Naive thymus-derived CD8-positive, alpha-beta T cell (primary cell): ENCODE data around the gene ARID1B. TPM values are rescaled to one million over a fixed set of nuclear protein-coding genes. Genes with fewer than 3 reads are reported as not detected.

ENCODE experiments used
- ATAC-seq, 2 donors: fragments of 150-1000 bp; cut with Tn5 transposase in 1 of 2; sonication (Bioruptor Pico), chemical (Tn5 transposase) in 1 of 2; 1 replicate in 1 of 2; 2 replicates in 1 of 2; pipeline ENCODE4 v1.10.0; 2021; ENCODE audit warnings: mild to moderate bottlenecking in 2 of 2, moderate library complexity in 2 of 2
- POLR2A ChIA-PET: fragments of 350-600 bp; sonication (Branson Sonifier 250); formaldehyde crosslinking; loops from one replicate; lab custom pipeline; 2021; ENCODE audit warnings: antibody characterized with exemption; lab: Charles Lee
- DNase-seq, 10 donors: peaks; one replicate each; pipeline versions ENCODE4 v3.0.0 to v3.0.0-alpha.2; 2020 to 2022
- H3K27ac Mint-ChIP-seq, 10 donors: one replicate each; pipeline ENCODE4 v1.8.0; 2020 to 2022; ENCODE audit warnings: mild to moderate bottlenecking in 10 of 10, mixed read lengths in 10 of 10, moderate library complexity in 4 of 10, inconsistent platforms in 1 of 10
- H3K27me3 Mint-ChIP-seq, 5 donors: one replicate each; pipeline ENCODE4 v1.8.0; 2021 to 2022; ENCODE audit warnings: mixed read lengths in 5 of 5
- H3K36me3 Mint-ChIP-seq, 3 donors: one replicate each; pipeline ENCODE4 v1.8.0; 2020 to 2022; ENCODE audit warnings: mixed read lengths in 3 of 3, mild to moderate bottlenecking in 2 of 3, inconsistent platforms in 1 of 3
- H3K4me1 Mint-ChIP-seq, 4 donors: one replicate each; pipeline ENCODE4 v1.8.0; 2021 to 2022; ENCODE audit warnings: mixed read lengths in 4 of 4
- H3K4me3 Mint-ChIP-seq, 10 donors: one replicate each; pipeline ENCODE4 v1.8.0; 2020 to 2022; ENCODE audit warnings: mild to moderate bottlenecking in 10 of 10, mixed read lengths in 10 of 10, moderate library complexity in 6 of 10, inconsistent platforms in 1 of 10
- H3K9me3 Mint-ChIP-seq, 9 donors: one replicate each; pipeline ENCODE4 v1.8.0; 2020 to 2022; ENCODE audit warnings: mixed read lengths in 9 of 9, mild to moderate bottlenecking in 3 of 9, inconsistent platforms in 1 of 9, moderate library complexity in 1 of 9
- polyA plus RNA-seq, 3 donors: library from polyadenylated mRNA; unstranded; fragments of 300-500 nt; fragmentation: Illumina TruSeq; gene quantifications; one replicate each; pipeline ENCODE4 v1.2.3, GENCODE V29; 2021
- total RNA-seq, 8 experiments: library from RNA in 2 of 8; stranded (reverse) in 2 of 8; gene quantifications; one replicate each; pipeline ENCODE4 v1.2.3 and lab custom pipeline; 2021 to 2026

ARID1B gene
- total and polyA plus RNA-seq, 5 experiments from 2014 or later: 9.0 to 122 (median 18.6) TPM

DNA sequence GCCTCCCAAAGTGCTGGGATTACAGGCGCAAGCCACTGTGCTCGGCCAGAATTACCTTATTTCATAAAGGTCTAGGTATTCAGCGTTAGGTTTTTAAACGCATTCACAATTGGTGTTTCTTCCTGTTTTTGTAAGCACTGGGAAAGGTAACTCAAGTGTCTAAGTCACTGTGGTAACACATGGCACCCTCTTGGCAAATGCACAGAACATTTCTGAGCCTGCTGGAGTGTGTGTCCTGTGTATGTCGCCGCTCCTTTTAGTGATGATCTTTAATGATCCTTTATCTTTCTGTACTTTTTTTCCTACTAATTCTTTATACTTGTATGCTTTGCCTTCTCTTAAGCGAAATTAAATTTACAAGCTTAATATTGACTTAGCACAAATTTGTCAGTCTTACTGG, 263.0 kb downstream of the ARID1B start:
- Mint-ChIP-seq H3K9me3 (no peaks in the 10 kb centered on the region), H3K27me3 (no peaks in the 10 kb centered on the region), H3K36me3 (peaks cover 0 to 14% (median 0%) of the 10 kb centered on the region in 3 donors), H3K4me3 (no peak overlapping the region), H3K27ac (no peak overlapping the region), H3K4me1 (peaks cover 5 to 20% (median 12%) of the 10 kb centered on the region in 4 donors)
- DNase-seq (no peak), ATAC-seq (no peak)
- POLR2A ChIA-PET: interaction anchor here (1.3 kb wide), 1 partner anchor 15 kb away, joined by 3 read pairs; no protein-coding TSS in a partner anchor

- no peak overlapping the region for H3K27ac Mint-ChIP-seq
- DNase-seq (no peak), ATAC-seq (no peak)
- H3K4me1 Mint-ChIP-seq: peaks cover 12 to 21% (median 19%) of the 10 kb centered on the region in 4 donors
- H3K9me3 Mint-ChIP-seq: no peaks in the 10 kb centered on the region
- peaks cover 0 to 10% (median 2%) of the 10 kb centered on the region in 3 donors for H3K36me3 Mint-ChIP-seq
- POLR2A ChIA-PET: no interaction called here
- no peak overlapping the region for H3K4me3 Mint-ChIP-seq
- no peaks in the 10 kb centered on the region for H3K27me3 Mint-ChIP-seq
Measured at GRCh38 chr6:157045831-157046454, 268.8 kb downstream of the ARID1B start.

GRCh38 chr6:157046776-157047175, 269.6 kb downstream of the ARID1B start:
- H3K4me3 Mint-ChIP-seq: no peak overlapping the region
- no peak overlapping the region for H3K27ac Mint-ChIP-seq
- no peaks in the 10 kb centered on the region for H3K9me3 Mint-ChIP-seq
- peaks cover 0 to 7% (median 2%) of the 10 kb centered on the region in 3 donors for H3K36me3 Mint-ChIP-seq
- ATAC-seq: no peak
- POLR2A ChIA-PET: no interaction called here
- H3K27me3 Mint-ChIP-seq: no peaks in the 10 kb centered on the region
- H3K4me1 Mint-ChIP-seq: peaks cover 12 to 22% (median 20%) of the 10 kb centered on the region in 4 donors
- DNase-seq: no peak

DNA sequence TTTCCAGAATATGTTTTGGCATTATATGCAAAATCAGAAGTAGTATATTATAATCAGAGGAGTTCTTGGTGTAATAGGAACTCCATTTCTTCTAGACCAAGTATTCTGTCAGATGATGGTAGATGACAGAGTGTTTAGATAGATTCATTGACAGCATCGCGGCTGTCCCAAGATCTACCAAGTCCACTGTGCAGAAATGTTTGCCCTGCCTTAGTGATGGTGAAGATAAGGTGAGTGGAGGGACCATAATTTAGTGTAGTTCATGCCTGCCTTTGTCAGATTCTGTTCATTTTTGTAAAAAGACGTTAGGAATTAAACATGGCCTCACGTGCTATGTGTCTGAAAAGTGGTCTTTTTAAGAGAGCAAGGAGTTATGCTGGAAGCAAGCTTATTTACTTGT, 270.1 kb downstream of the ARID1B start:
- ATAC-seq (no peak), DNase-seq (no peak)
- H3K27me3 Mint-ChIP-seq: no peaks in the 10 kb centered on the region
- H3K4me1 Mint-ChIP-seq: peaks cover 10 to 20% (median 18%) of the 10 kb centered on the region in 4 donors
- no peak overlapping the region for H3K27ac Mint-ChIP-seq
- H3K9me3 Mint-ChIP-seq: no peaks in the 10 kb centered on the region
- H3K4me3 Mint-ChIP-seq: no peak overlapping the region
- POLR2A ChIA-PET: no interaction called here
- peaks cover 0 to 7% (median 2%) of the 10 kb centered on the region in 3 donors for H3K36me3 Mint-ChIP-seq

DNA sequence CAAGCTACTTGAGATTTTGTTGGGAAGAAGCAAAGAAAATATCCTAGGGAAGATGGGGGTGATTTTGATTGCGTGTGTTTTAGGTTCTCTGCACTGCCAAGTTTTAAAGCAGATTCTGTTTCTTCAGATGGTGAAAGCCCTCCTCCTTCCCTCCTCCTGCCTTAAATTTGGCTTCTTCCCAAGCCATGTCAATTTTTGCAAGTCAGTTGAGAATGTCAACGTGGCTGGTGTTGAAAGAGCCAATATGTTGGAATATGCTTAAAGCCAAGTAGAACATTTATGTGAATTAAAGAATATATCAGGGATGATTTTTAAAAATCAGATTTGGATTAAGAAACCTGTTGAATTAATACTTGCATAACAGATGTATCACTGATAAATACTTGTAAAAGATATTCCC, 270.8 kb downstream of the ARID1B start:
- Mint-ChIP-seq H3K36me3 (peaks cover 0 to 7% (median 2%) of the 10 kb centered on the region in 3 donors), H3K4me1 (peaks cover 10 to 25% (median 19%) of the 10 kb centered on the region in 4 donors), H3K27ac (peak overlapping the region in 1 of 10 donors; percentile 52), H3K4me3 (no peak overlapping the region), H3K9me3 (no peaks in the 10 kb centered on the region), H3K27me3 (no peaks in the 10 kb centered on the region)
- POLR2A ChIA-PET: no interaction called here
- DNase-seq: no peak
- no peak for ATAC-seq

GRCh38 chr6:157049133-157049532, 272.0 kb downstream of the ARID1B start:
- Mint-ChIP-seq H3K27me3 (no peaks in the 10 kb centered on the region), H3K9me3 (no peaks in the 10 kb centered on the region), H3K4me1 (peaks cover 7 to 30% (median 19%) of the 10 kb centered on the region in 4 donors), H3K36me3 (peaks cover 0 to 3% (median 2%) of the 10 kb centered on the region in 3 donors), H3K4me3 (no peak overlapping the region), H3K27ac (peak overlapping the region in 2 of 10 donors; percentile 44 to 56)
- POLR2A ChIA-PET: interaction anchor here (0.7 kb wide), 1 partner anchor 269 kb away, joined by 3 read pairs; no protein-coding TSS in a partner anchor
- DNase-seq (no peak), ATAC-seq (no peak)

DNA sequence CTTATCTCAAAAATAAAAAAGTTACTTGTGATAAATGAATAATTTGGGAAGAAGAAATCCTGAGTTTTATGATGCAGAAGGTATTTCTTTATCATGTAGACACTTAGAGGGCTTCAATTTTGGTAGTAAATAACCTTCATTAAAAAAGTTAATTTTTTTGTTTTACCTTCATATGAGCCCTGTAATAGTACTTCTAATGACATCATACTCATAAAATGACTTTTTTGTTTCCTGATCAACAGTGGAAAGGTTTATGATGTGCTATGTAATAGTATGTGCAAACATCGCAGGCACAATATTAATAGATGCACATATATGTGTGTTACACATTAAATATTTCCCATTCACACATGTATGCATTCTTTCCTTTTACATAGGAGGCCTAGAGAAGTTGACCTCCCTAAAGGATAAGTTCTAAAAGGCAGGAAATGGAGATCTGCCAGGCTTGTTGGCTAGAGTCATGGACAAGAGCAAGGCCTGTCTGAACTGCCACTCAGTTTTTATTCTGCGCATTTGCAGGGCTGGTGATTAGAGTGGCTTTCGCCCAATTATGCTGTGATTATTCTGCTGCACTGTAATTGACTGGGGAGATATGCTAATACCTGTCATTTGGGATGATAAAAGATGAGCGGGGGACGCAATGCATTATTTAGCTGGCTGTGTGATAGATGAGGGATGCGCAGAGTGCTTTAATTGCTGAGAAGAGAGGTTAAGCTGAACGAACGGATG, 273.5 kb downstream of the ARID1B start:
- Mint-ChIP-seq H3K9me3 (no peaks in the 10 kb centered on the region), H3K36me3 (peaks cover 0 to 3% (median 2%) of the 10 kb centered on the region in 3 donors), H3K4me1 (peaks cover 13 to 41% (median 29%) of the 10 kb centered on the region in 4 donors), H3K27me3 (no peaks in the 10 kb centered on the region), H3K27ac (peak overlapping the region in 2 of 10 donors; percentile 3 to 5), H3K4me3 (no peak overlapping the region)
- ATAC-seq: no peak
- POLR2A ChIA-PET: no interaction called here
- no peak for DNase-seq

GRCh38 chr6:157054531-157054979, 277.4 kb downstream of the ARID1B start:
- ATAC-seq (peak; percentile 96 to 98), DNase-seq (peak in 8 of 10 donors; percentile 9 to 84 (median 62))
- Mint-ChIP-seq H3K36me3 (peaks cover 0 to 2% (median 0%) of the 10 kb centered on the region in 3 donors), H3K9me3 (no peaks in the 10 kb centered on the region), H3K4me1 (peaks cover 24 to 54% (median 42%) of the 10 kb centered on the region in 4 donors), H3K27ac (peak overlapping the region; percentile 51 to 92 (median 90)), H3K4me3 (peak overlapping the region in 9 of 10 donors; percentile 4 to 70 (median 43)), H3K27me3 (no peaks in the 10 kb centered on the region)
- POLR2A ChIA-PET: interaction anchor here (1.0 to 2.7 kb wide), 2 partner anchors 14 to 33 kb away, joined by 3 to 10 read pairs; no protein-coding TSS in a partner anchor

DNA sequence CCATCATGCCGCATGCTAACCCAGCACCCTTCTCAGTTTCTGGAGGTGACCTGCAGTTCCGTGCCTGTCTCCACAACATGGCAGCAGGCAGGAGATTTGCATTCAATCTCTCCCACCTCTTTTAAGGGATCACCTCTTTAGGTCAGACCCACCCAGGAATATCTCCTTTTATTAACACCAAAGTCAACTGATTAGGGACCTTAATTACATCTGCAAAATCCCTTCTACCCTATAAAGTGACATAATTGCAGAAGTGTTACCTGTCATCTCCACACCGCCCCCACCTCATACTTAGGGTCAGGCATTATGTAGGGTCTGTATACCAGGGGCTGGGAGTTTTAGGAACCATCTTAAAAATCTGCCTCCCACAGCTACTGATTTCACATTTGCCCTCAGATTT, 278.7 kb downstream of the ARID1B start:
- no peaks in the 10 kb centered on the region for H3K27me3 Mint-ChIP-seq
- no peak for DNase-seq
- ATAC-seq: no peak
- POLR2A ChIA-PET: interaction anchor here (2.7 kb wide), 1 partner anchor 34 kb away, joined by 10 read pairs; no protein-coding TSS in a partner anchor
- H3K4me3 Mint-ChIP-seq: peak overlapping the region in 6 of 10 donors; percentile 36 to 52 (median 46)
- H3K4me1 Mint-ChIP-seq: peaks cover 24 to 55% (median 44%) of the 10 kb centered on the region in 4 donors
- no peaks in the 10 kb centered on the region for H3K36me3 Mint-ChIP-seq
- no peaks in the 10 kb centered on the region for H3K9me3 Mint-ChIP-seq
- peak overlapping the region in 9 of 10 donors; percentile 12 to 92 (median 65) for H3K27ac Mint-ChIP-seq

DNA sequence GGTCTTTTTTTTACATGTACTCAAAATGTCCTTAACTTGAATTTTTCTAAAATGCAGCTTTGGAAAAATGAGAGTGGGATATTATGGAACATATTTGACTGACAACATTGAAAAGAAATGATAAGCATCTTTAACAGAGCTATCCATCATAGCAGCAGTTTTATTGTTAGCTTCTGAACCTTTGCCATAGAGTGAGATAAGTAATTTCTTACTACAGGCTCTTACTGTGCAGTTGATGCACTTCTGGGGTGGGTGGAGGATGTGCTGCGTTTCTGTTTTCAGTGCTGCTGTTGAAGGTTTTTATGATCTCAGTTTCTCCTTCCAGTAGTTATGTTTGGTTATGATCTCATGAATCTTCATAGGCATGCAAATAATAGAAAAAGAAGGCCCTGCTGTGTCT, 279.1 kb downstream of the ARID1B start:
- peaks cover 21 to 53% (median 41%) of the 10 kb centered on the region in 4 donors for H3K4me1 Mint-ChIP-seq
- peak overlapping the region in 5 of 10 donors; percentile 4 to 52 (median 45) for H3K4me3 Mint-ChIP-seq
- POLR2A ChIA-PET: interaction anchor here (2.7 kb wide), 1 partner anchor 35 kb away, joined by 10 read pairs; no protein-coding TSS in a partner anchor
- no peaks in the 10 kb centered on the region for H3K27me3 Mint-ChIP-seq
- no peaks in the 10 kb centered on the region for H3K36me3 Mint-ChIP-seq
- DNase-seq (no peak), ATAC-seq (no peak)
- peak overlapping the region in 9 of 10 donors; percentile 12 to 92 (median 51) for H3K27ac Mint-ChIP-seq
- no peaks in the 10 kb centered on the region for H3K9me3 Mint-ChIP-seq

GRCh38 chr6:157058574-157058973, 281.4 kb downstream of the ARID1B start:
- POLR2A ChIA-PET: no interaction called here
- ATAC-seq: no peak
- H3K9me3 Mint-ChIP-seq: no peaks in the 10 kb centered on the region
- peak overlapping the region in 2 of 10 donors; percentile 18 to 80 for H3K27ac Mint-ChIP-seq
- no peaks in the 10 kb centered on the region for H3K27me3 Mint-ChIP-seq
- H3K4me3 Mint-ChIP-seq: no peak overlapping the region
- peaks cover 21 to 61% (median 41%) of the 10 kb centered on the region in 4 donors for H3K4me1 Mint-ChIP-seq
- peaks cover 0 to 2% (median 0%) of the 10 kb centered on the region in 3 donors for H3K36me3 Mint-ChIP-seq
- no peak for DNase-seq

DNA sequence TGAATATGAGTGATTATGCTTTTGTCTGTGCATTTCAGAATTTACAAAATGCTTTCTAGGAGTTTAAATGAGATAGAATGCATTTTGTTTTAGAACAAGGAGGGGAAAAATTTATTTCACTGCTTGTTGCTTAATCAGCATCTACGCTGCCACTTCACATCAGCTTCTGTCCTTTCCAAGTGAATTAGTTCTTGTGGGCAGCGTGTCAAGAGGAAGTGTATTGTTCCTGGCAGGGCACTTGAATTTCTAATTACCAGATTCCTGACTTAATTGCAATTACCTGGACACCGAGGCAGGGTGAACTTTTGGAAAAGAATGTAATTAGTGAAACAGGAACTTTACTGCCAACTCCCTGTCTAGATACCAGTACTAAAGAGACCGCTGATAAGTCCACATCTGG, 282.6 kb downstream of the ARID1B start:
- no peak for ATAC-seq
- no peak for DNase-seq
- H3K4me3 Mint-ChIP-seq: no peak overlapping the region
- H3K27ac Mint-ChIP-seq: peak overlapping the region in 1 of 10 donors; percentile 39
- no peaks in the 10 kb centered on the region for H3K27me3 Mint-ChIP-seq
- peaks cover 24 to 58% (median 42%) of the 10 kb centered on the region in 4 donors for H3K4me1 Mint-ChIP-seq
- POLR2A ChIA-PET: no interaction called here
- peaks cover 0 to 9% (median 0%) of the 10 kb centered on the region in 3 donors for H3K36me3 Mint-ChIP-seq
- H3K9me3 Mint-ChIP-seq: no peaks in the 10 kb centered on the region
